ENCODE data around the gene TTLL5.

The TTLL5 gene

GRCh38 chr14:75888945-75889344 is 227.9 kb downstream of the TTLL5 start:
- Histone ChIP-seq H2BK12ac (ENCODE audit: low read length in 2 of 2) (no peak overlapping the region), H4K91ac (ENCODE audit: low read length) (no peak overlapping the region), H2AFZ (ENCODE audit: low read depth, low read length) (no peak overlapping the region), H3K18ac (ENCODE audit: low read depth in 1 of 2, low read length in 2 of 2) (no peak overlapping the region), H3K4ac (ENCODE audit: low read depth in 1 of 2, low read length in 2 of 2) (no peak overlapping the region), H2BK120ac (ENCODE audit: low read depth, low read length) (no peak overlapping the region), H3K9ac (ENCODE audit: low read length) (no peak overlapping the region), H3K4me2 (ENCODE audit: low read length, poor library complexity, severe bottlenecking) (no peak overlapping the region), H3K27ac (ENCODE audit: low read length, poor library complexity, severe bottlenecking) (no peak overlapping the region), H3K4me3 (ENCODE audit: insufficient read depth in 1 of 2, low read depth in 1 of 2, low read length in 2 of 2) (no peak overlapping the region), H3K79me1 (replicated peaks; ENCODE audit: low read length, poor library complexity, severe bottlenecking) (peaks cover 5% of the 10 kb centered on the region), H3K14ac (ENCODE audit: low read length in 2 of 2) (no peak overlapping the region), H2AK5ac (ENCODE audit: low read length, severe bottlenecking) (no peak overlapping the region), H2BK5ac (ENCODE audit: low read depth, low read length, poor library complexity, severe bottlenecking) (no peak overlapping the region), H4K8ac (ENCODE audit: low read length) (no peak overlapping the region), H3K36me3 (ENCODE audit: control insufficient read depth in 1 of 2, insufficient read depth in 2 of 2, low read depth in 1 of 2, low read length in 2 of 2) (peaks cover 0 to 3% of the 10 kb centered on the region in 2 experiments), H2BK15ac (ENCODE audit: low read depth, poor library complexity, severe bottlenecking) (no peak overlapping the region), H3K23ac (ENCODE audit: low read length in 2 of 2) (no peak overlapping the region), H3K27me3 (ENCODE audit: control insufficient read depth in 1 of 2, insufficient read depth in 1 of 2, low read length in 2 of 2) (no peaks in the 10 kb centered on the region), H3K9me3 (ENCODE audit: control insufficient read depth, low read length) (no peaks in the 10 kb centered on the region), H3K4me1 (ENCODE audit: control insufficient read depth, insufficient read depth, low read depth, low read length) (peaks cover 5% of the 10 kb centered on the region)
- 100% methylated on average over 1 of the region's 2 CpGs for WGBS
- DNase-seq: no peak

GRCh38 chr14:75896341-75896740 is 235.3 kb downstream of the TTLL5 start:
- no peak overlapping the region for H3K23ac ChIP-seq (ENCODE audit: low read length in 2 of 2)
- no peak overlapping the region for H3K4ac ChIP-seq (ENCODE audit: low read depth in 1 of 2, low read length in 2 of 2)
- H3K18ac ChIP-seq (ENCODE audit: low read depth in 1 of 2, low read length in 2 of 2): no peak overlapping the region
- no peak overlapping the region for H2BK12ac ChIP-seq (ENCODE audit: low read length in 2 of 2)
- no peak overlapping the region for H2AK5ac ChIP-seq (ENCODE audit: low read length, severe bottlenecking)
- H4K91ac ChIP-seq (ENCODE audit: low read length): no peak overlapping the region
- no peak overlapping the region for H2BK120ac ChIP-seq (ENCODE audit: low read depth, low read length)
- no peak overlapping the region for H3K4me2 ChIP-seq (ENCODE audit: low read length, poor library complexity, severe bottlenecking)
- H3K27ac ChIP-seq (ENCODE audit: low read length, poor library complexity, severe bottlenecking): peak overlapping the region; percentile 21
- peaks cover 1% of the 10 kb centered on the region for H3K79me1 ChIP-seq (replicated peaks; ENCODE audit: low read length, poor library complexity, severe bottlenecking)
- no peaks in the 10 kb centered on the region for H3K4me1 ChIP-seq (ENCODE audit: control insufficient read depth, insufficient read depth, low read depth, low read length)
- no peak overlapping the region for H3K9ac ChIP-seq (ENCODE audit: low read length)
- H3K14ac ChIP-seq (ENCODE audit: low read length in 2 of 2): no peak overlapping the region
- H2BK15ac ChIP-seq (ENCODE audit: low read depth, poor library complexity, severe bottlenecking): no peak overlapping the region
- H4K8ac ChIP-seq (ENCODE audit: low read length): no peak overlapping the region
- no peaks in the 10 kb centered on the region for H3K9me3 ChIP-seq (ENCODE audit: control insufficient read depth, low read length)
- no peak overlapping the region for H3K4me3 ChIP-seq (ENCODE audit: insufficient read depth in 1 of 2, low read depth in 1 of 2, low read length in 2 of 2)
- DNase-seq: no peak
- 100% methylated on average over 2 of the region's 2 CpGs for WGBS
- peaks cover 0 to 3% of the 10 kb centered on the region in 2 experiments for H3K36me3 ChIP-seq (ENCODE audit: control insufficient read depth in 1 of 2, insufficient read depth in 2 of 2, low read depth in 1 of 2, low read length in 2 of 2)
- H2AFZ ChIP-seq (ENCODE audit: low read depth, low read length): no peak overlapping the region
- H2BK5ac ChIP-seq (ENCODE audit: low read depth, low read length, poor library complexity, severe bottlenecking): no peak overlapping the region
- H3K27me3 ChIP-seq (ENCODE audit: control insufficient read depth in 1 of 2, insufficient read depth in 1 of 2, low read length in 2 of 2): no peaks in the 10 kb centered on the region

GRCh38 chr14:75904311-75904710 is 243.3 kb downstream of the TTLL5 start:
- no peak overlapping the region for H2AK5ac ChIP-seq (ENCODE audit: low read length, severe bottlenecking)
- H2BK120ac ChIP-seq (ENCODE audit: low read depth, low read length): no peak overlapping the region
- H2BK5ac ChIP-seq (ENCODE audit: low read depth, low read length, poor library complexity, severe bottlenecking): no peak overlapping the region
- H3K14ac ChIP-seq (ENCODE audit: low read length in 2 of 2): no peak overlapping the region
- no peak for DNase-seq
- no peak overlapping the region for H3K27ac ChIP-seq (ENCODE audit: low read length, poor library complexity, severe bottlenecking)
- H2BK15ac ChIP-seq (ENCODE audit: low read depth, poor library complexity, severe bottlenecking): no peak overlapping the region
- no peak overlapping the region for H4K91ac ChIP-seq (ENCODE audit: low read length)
- no peak overlapping the region for H2BK12ac ChIP-seq (ENCODE audit: low read length in 2 of 2)
- no peak overlapping the region for H3K18ac ChIP-seq (ENCODE audit: low read depth in 1 of 2, low read length in 2 of 2)
- no peak overlapping the region for H3K23ac ChIP-seq (ENCODE audit: low read length in 2 of 2)
- peaks cover 3% of the 10 kb centered on the region for H3K4me1 ChIP-seq (ENCODE audit: control insufficient read depth, insufficient read depth, low read depth, low read length)
- no peaks in the 10 kb centered on the region for H3K9me3 ChIP-seq (ENCODE audit: control insufficient read depth, low read length)
- H3K4me3 ChIP-seq (ENCODE audit: insufficient read depth in 1 of 2, low read depth in 1 of 2, low read length in 2 of 2): no peak overlapping the region
- no peak overlapping the region for H4K8ac ChIP-seq (ENCODE audit: low read length)
- H3K9ac ChIP-seq (ENCODE audit: low read length): no peak overlapping the region
- WGBS: 89% methylated on average over 3 of the region's 3 CpGs
- H3K79me1 ChIP-seq (replicated peaks; ENCODE audit: low read length, poor library complexity, severe bottlenecking): peaks cover 6% of the 10 kb centered on the region
- H3K36me3 ChIP-seq (ENCODE audit: control insufficient read depth in 1 of 2, insufficient read depth in 2 of 2, low read depth in 1 of 2, low read length in 2 of 2): peaks cover 8 to 11% of the 10 kb centered on the region in 2 experiments
- H3K27me3 ChIP-seq (ENCODE audit: control insufficient read depth in 1 of 2, insufficient read depth in 1 of 2, low read length in 2 of 2): no peaks in the 10 kb centered on the region
- no peak overlapping the region for H2AFZ ChIP-seq (ENCODE audit: low read depth, low read length)
- H3K4ac ChIP-seq (ENCODE audit: low read depth in 1 of 2, low read length in 2 of 2): no peak overlapping the region
- no peak overlapping the region for H3K4me2 ChIP-seq (ENCODE audit: low read length, poor library complexity, severe bottlenecking)

GRCh38 chr14:75905147-75905904 is 244.3 kb downstream of the TTLL5 start:
- Histone ChIP-seq H2BK5ac (ENCODE audit: low read depth, low read length, poor library complexity, severe bottlenecking) (no peak overlapping the region), H3K9me3 (ENCODE audit: control insufficient read depth, low read length) (no peaks in the 10 kb centered on the region), H4K91ac (ENCODE audit: low read length) (no peak overlapping the region), H2AFZ (ENCODE audit: low read depth, low read length) (no peak overlapping the region), H4K8ac (ENCODE audit: low read length) (no peak overlapping the region), H3K14ac (ENCODE audit: low read length in 2 of 2) (no peak overlapping the region), H3K27me3 (ENCODE audit: control insufficient read depth in 1 of 2, insufficient read depth in 1 of 2, low read length in 2 of 2) (no peaks in the 10 kb centered on the region), H3K27ac (ENCODE audit: low read length, poor library complexity, severe bottlenecking) (peak overlapping the region; percentile 27), H3K23ac (ENCODE audit: low read length in 2 of 2) (no peak overlapping the region), H3K4me3 (ENCODE audit: insufficient read depth in 1 of 2, low read depth in 1 of 2, low read length in 2 of 2) (no peak overlapping the region), H2BK12ac (ENCODE audit: low read length in 2 of 2) (no peak overlapping the region), H3K18ac (ENCODE audit: low read depth in 1 of 2, low read length in 2 of 2) (no peak overlapping the region), H3K9ac (ENCODE audit: low read length) (peak overlapping the region; percentile 32), H3K4ac (ENCODE audit: low read depth in 1 of 2, low read length in 2 of 2) (no peak overlapping the region), H3K36me3 (ENCODE audit: control insufficient read depth in 1 of 2, insufficient read depth in 2 of 2, low read depth in 1 of 2, low read length in 2 of 2) (peaks cover 8 to 10% of the 10 kb centered on the region in 2 experiments), H2BK15ac (ENCODE audit: low read depth, poor library complexity, severe bottlenecking) (no peak overlapping the region), H3K4me1 (ENCODE audit: control insufficient read depth, insufficient read depth, low read depth, low read length) (peaks cover 3% of the 10 kb centered on the region), H2BK120ac (ENCODE audit: low read depth, low read length) (no peak overlapping the region), H3K4me2 (ENCODE audit: low read length, poor library complexity, severe bottlenecking) (no peak overlapping the region), H3K79me1 (replicated peaks; ENCODE audit: low read length, poor library complexity, severe bottlenecking) (peaks cover 5% of the 10 kb centered on the region), H2AK5ac (ENCODE audit: low read length, severe bottlenecking) (no peak overlapping the region)
- DNase-seq: peak; percentile 41
- WGBS: 73% methylated on average over 7 of the region's 7 CpGs
